ENCODE measurements around the gene GIT1. TPM values are rescaled to one million over a fixed set of nuclear protein-coding genes. Genes with fewer than 3 reads are reported as not detected.
A peak's percentile ranks its signal among the peaks of the same experiment; 100 is the strongest.

GIT1 gene
- total and polyA plus RNA-seq, 2 donors (not counting 1 experiment from before 2014, with no cell fraction given), result 12.4 to 20.1 TPM

GRCh38 chr17:29584452-29585079, 4.9 kb downstream of the GIT1 start:
- H3K27me3 ChIP-seq (ENCODE audit: control insufficient read depth, insufficient read depth, low read length), result no peaks in the 10 kb centered on the region
- H3K79me2 ChIP-seq (ENCODE audit: control insufficient read depth, insufficient read depth, low read length), result peaks cover 52% of the 10 kb centered on the region
- H4K20me1 ChIP-seq (ENCODE audit: control insufficient read depth, extremely low read depth, insufficient read depth, low read length), result no peaks in the 10 kb centered on the region
- peak in 1 of 2 donors; percentile 27 for DNase-seq (ENCODE audit: low read depth in 2 of 2)
- TF ChIP-seq EZH2 (IDR thresholded peaks at IDR 0.05; ENCODE audit: low read length, missing control alignments) (no peak), CTCF (conservative IDR thresholded peaks at IDR 0.05 in 1 of 2, IDR thresholded peaks at IDR 0.05 in 1 of 2; ENCODE audit: low read depth in 1 of 2, low read length in 2 of 2) (no peak)
- H3K4me3 ChIP-seq (replicated peaks in 1 of 4; ENCODE audit: control extremely low read depth in 1 of 4, insufficient read depth in 1 of 4, low read depth in 3 of 4, low read length in 4 of 4), result no peak overlapping the region
- no peaks in the 10 kb centered on the region for H3K9me3 ChIP-seq (ENCODE audit: control insufficient read depth, insufficient read depth, low read depth, low read length)
- no peak overlapping the region for H3K27ac ChIP-seq (ENCODE audit: insufficient read depth, low read length)
- no peak overlapping the region for H2AFZ ChIP-seq (ENCODE audit: low read length)
- no peak overlapping the region for H3K4me2 ChIP-seq (ENCODE audit: extremely low read depth, insufficient read depth, low read length)
- H3K9ac ChIP-seq (ENCODE audit: insufficient read depth, low read length), result no peak overlapping the region
- H3K36me3 ChIP-seq (ENCODE audit: control insufficient read depth, insufficient read depth, low read length), result peaks cover 9% of the 10 kb centered on the region
- H3K4me1 ChIP-seq (ENCODE audit: control insufficient read depth, extremely low read depth, insufficient read depth, low read length), result peaks cover 5% of the 10 kb centered on the region

- no peak overlapping the region for H3K4me3 ChIP-seq (replicated peaks in 1 of 4; ENCODE audit: control extremely low read depth in 1 of 4, insufficient read depth in 1 of 4, low read depth in 3 of 4, low read length in 4 of 4)
- H3K79me2 ChIP-seq (ENCODE audit: control insufficient read depth, insufficient read depth, low read length), result peaks cover 49% of the 10 kb centered on the region
- no peaks in the 10 kb centered on the region for H4K20me1 ChIP-seq (ENCODE audit: control insufficient read depth, extremely low read depth, insufficient read depth, low read length)
- H3K36me3 ChIP-seq (ENCODE audit: control insufficient read depth, insufficient read depth, low read length), result peaks cover 10% of the 10 kb centered on the region
- no peak overlapping the region for H2AFZ ChIP-seq (ENCODE audit: low read length)
- H3K27me3 ChIP-seq (ENCODE audit: control insufficient read depth, insufficient read depth, low read length), result no peaks in the 10 kb centered on the region
- no peak overlapping the region for H3K9ac ChIP-seq (ENCODE audit: insufficient read depth, low read length)
- TF ChIP-seq CTCF (conservative IDR thresholded peaks at IDR 0.05 in 1 of 2, IDR thresholded peaks at IDR 0.05 in 1 of 2; ENCODE audit: low read depth in 1 of 2, low read length in 2 of 2) (no peak), EZH2 (IDR thresholded peaks at IDR 0.05; ENCODE audit: low read length, missing control alignments) (no peak)
- no peak overlapping the region for H3K27ac ChIP-seq (ENCODE audit: insufficient read depth, low read length)
- no peak overlapping the region for H3K4me2 ChIP-seq (ENCODE audit: extremely low read depth, insufficient read depth, low read length)
- H3K9me3 ChIP-seq (ENCODE audit: control insufficient read depth, insufficient read depth, low read depth, low read length), result no peaks in the 10 kb centered on the region
- H3K4me1 ChIP-seq (ENCODE audit: control insufficient read depth, extremely low read depth, insufficient read depth, low read length), result peaks cover 5% of the 10 kb centered on the region
- DNase-seq (ENCODE audit: low read depth in 2 of 2), result no peak
These were observed 5.9 kb downstream of the GIT1 start for GRCh38 chr17:29583324-29584248.

GRCh38 chr17:29582772-29583171, 6.7 kb downstream of the GIT1 start:
- Histone ChIP-seq H2AFZ (ENCODE audit: low read length) (no peak overlapping the region), H3K4me3 (replicated peaks in 1 of 4; ENCODE audit: control extremely low read depth in 1 of 4, insufficient read depth in 1 of 4, low read depth in 3 of 4, low read length in 4 of 4) (no peak overlapping the region), H3K9ac (ENCODE audit: insufficient read depth, low read length) (no peak overlapping the region), H3K4me1 (ENCODE audit: control insufficient read depth, extremely low read depth, insufficient read depth, low read length) (peaks cover 4% of the 10 kb centered on the region), H4K20me1 (ENCODE audit: control insufficient read depth, extremely low read depth, insufficient read depth, low read length) (no peaks in the 10 kb centered on the region), H3K27ac (ENCODE audit: insufficient read depth, low read length) (no peak overlapping the region), H3K79me2 (ENCODE audit: control insufficient read depth, insufficient read depth, low read length) (peaks cover 41% of the 10 kb centered on the region), H3K4me2 (ENCODE audit: extremely low read depth, insufficient read depth, low read length) (no peak overlapping the region), H3K9me3 (ENCODE audit: control insufficient read depth, insufficient read depth, low read depth, low read length) (no peaks in the 10 kb centered on the region), H3K36me3 (ENCODE audit: control insufficient read depth, insufficient read depth, low read length) (peaks cover 16% of the 10 kb centered on the region), H3K27me3 (ENCODE audit: control insufficient read depth, insufficient read depth, low read length) (no peaks in the 10 kb centered on the region)
- no peak for DNase-seq (ENCODE audit: low read depth in 2 of 2)
- TF ChIP-seq CTCF (conservative IDR thresholded peaks at IDR 0.05 in 1 of 2, IDR thresholded peaks at IDR 0.05 in 1 of 2; ENCODE audit: low read depth in 1 of 2, low read length in 2 of 2), result no peak
- TF ChIP-seq EZH2 (IDR thresholded peaks at IDR 0.05; ENCODE audit: low read length, missing control alignments), result no peak

All from fibroblast of lung (primary cell).